VCaP (cell line): ENCODE data around the gene CLDN1.

ENCODE experiments used
- H3K27ac ChIP-seq: fragments of 450-650 bp; 2 replicates; pipeline ENCODE4 v1.5.1; 2017
- CTCF ChIP-seq: fragments of 450-650 bp; conservative IDR thresholded peaks from 2 replicates; pipeline ENCODE4 v1.5.1; 2017; ENCODE audit warnings: mild to moderate bottlenecking, moderate library complexity

Gene CLDN1

GRCh38 chr3:190333961-190334360 is 11.7 kb upstream of the CLDN1 start:
- no peak overlapping the region for H3K27ac ChIP-seq
- no peak for TF ChIP-seq CTCF

GRCh38 chr3:190330936-190331734 is 8.9 kb upstream of the CLDN1 start:
- no peak for TF ChIP-seq CTCF
- H3K27ac ChIP-seq = no peak overlapping the region

GRCh38 chr3:190326930-190327329 is 4.7 kb upstream of the CLDN1 start:
- peak overlapping the region; percentile 58 for H3K27ac ChIP-seq
- TF ChIP-seq CTCF = no peak

- H3K27ac ChIP-seq = peak overlapping the region; percentile 58
- TF ChIP-seq CTCF = no peak
Measured at GRCh38 chr3:190326361-190326760, 4.1 kb upstream of the CLDN1 start.

GRCh38 chr3:190325923-190326322 is 3.7 kb upstream of the CLDN1 start:
- peak overlapping the region; percentile 58 for H3K27ac ChIP-seq
- no peak for TF ChIP-seq CTCF

- no peak for TF ChIP-seq CTCF
- no peak overlapping the region; the same call in 1 of the 2 replicates for H3K27ac ChIP-seq
Measured at GRCh38 chr3:190323246-190323626, 990 bp upstream of the CLDN1 start.

GRCh38 chr3:190322604-190323245 is 479 bp upstream of the CLDN1 start:
- H3K27ac ChIP-seq = peak overlapping the region; percentile 55; the same call in 1 of the 2 replicates
- TF ChIP-seq CTCF = no peak; the same call in 1 of the 2 replicates
